ENCODE data around the gene TMEM190.
A peak's percentile ranks its signal among the peaks of the same experiment; 100 is the strongest.
"Not testable (repeated sequence)": the region's sequence is repeated elsewhere in the genome, so short reads cannot be mapped to it uniquely, and the experiment has no call there.

GRCh38 chr19:55407550-55407799, 30.8 kb downstream of the TMEM190 start, which contains the start of gene UBE2S:
- TF ChIP-seq CTCF (IDR thresholded peaks at IDR 0.05) = not testable (repeated sequence)
- TF ChIP-seq POLR2A (IDR thresholded peaks at IDR 0.05) = peak; percentile 92 to 97
